B cell (primary cell): ENCODE data around the gene TMEM30A. TPM values are rescaled to one million over a fixed set of nuclear protein-coding genes. Genes with fewer than 3 reads are reported as not detected.

ENCODE experiments used
- ATAC-seq: fragments of 200-7000 bp; cut with Tn5 transposase; one replicate; pipeline ENCODE4 v1.10.0; 2021; ENCODE audit warnings: low read depth, mild to moderate bottlenecking, moderate number of reproducible peaks, moderate library complexity
- CTCF ChIA-PET: fragments of 350-600 bp; sonication (Branson Sonifier 250); formaldehyde crosslinking; loops from one replicate; lab custom pipeline; 2021; ENCODE audit warnings: antibody characterized with exemption, inconsistent platforms; lab: Charles Lee
- POLR2A ChIA-PET: fragments of 350-600 bp; sonication (Branson Sonifier 250); formaldehyde crosslinking; loops from one replicate; lab custom pipeline; 2021; ENCODE audit warnings: antibody characterized with exemption; lab: Charles Lee
- DNase-seq: peaks from one replicate; pipeline ENCODE4 v3.0.0; 2013
- H2AFZ ChIP-seq: 2 replicates; pipeline ENCODE4 v1.6.1; 2012; ENCODE audit warnings: mild to moderate bottlenecking, low read depth, low read length; ENCODE audit not compliant: insufficient read depth, poor library complexity, severe bottlenecking
- H3K27ac ChIP-seq, 2 donors: 1 replicate in 1 of 2; 2 replicates in 1 of 2; pipeline ENCODE4 v1.5.1; 2012 to 2013; ENCODE audit warnings: low read length in 2 of 2, mild to moderate bottlenecking in 2 of 2, moderate library complexity in 1 of 2
- H3K27me3 ChIP-seq, 4 experiments: fragments of 200-600 bp in 1 of 4; sonication (generic) in 1 of 4; replicated peaks in 1 of 4; 1 replicate in 2 of 4; 2 replicates in 2 of 4; pipeline versions ENCODE4 v1.6.1 to v1.7.0; 2013 to 2016; ENCODE audit warnings: low read length in 3 of 4, mild to moderate bottlenecking in 2 of 4, mixed read lengths in 1 of 4, moderate library complexity in 1 of 4; ENCODE audit not compliant: insufficient read depth in 4 of 4, control insufficient read depth in 3 of 4; ENCODE audit errors: control extremely low read depth in 1 of 4
- H3K36me3 ChIP-seq, 2 experiments: replicated peaks in 1 of 2; 1 replicate in 1 of 2; 2 replicates in 1 of 2; pipeline versions ENCODE4 v1.6.1 to v1.7.1; 2013; ENCODE audit warnings: low read length in 1 of 2; ENCODE audit not compliant: insufficient read depth in 2 of 2, control insufficient read depth in 1 of 2; ENCODE audit errors: control extremely low read depth in 1 of 2, extremely low read depth in 1 of 2
- H3K4me1 ChIP-seq, 2 donors: fragments of 200-600 bp in 1 of 2; sonication (generic) in 1 of 2; 1 replicate in 1 of 2; 2 replicates in 1 of 2; pipeline versions ENCODE4 v1.5.1 to v1.6.1; 2013 to 2017; ENCODE audit warnings: low read length in 2 of 2; ENCODE audit not compliant: control insufficient read depth in 2 of 2, insufficient read depth in 2 of 2
- H3K4me2 ChIP-seq: replicated peaks from 2 replicates; pipeline ENCODE3; 2012; ENCODE audit warnings: mild to moderate bottlenecking, low read depth, low read length; ENCODE audit not compliant: poor library complexity, severe bottlenecking
- H3K4me3 ChIP-seq, 5 experiments: fragments of 200-600 bp in 1 of 5; sonication (generic) in 1 of 5; 1 replicate in 3 of 5; 2 replicates in 2 of 5; pipeline versions ENCODE4 v1.5.1 to v1.7.0; 2011 to 2016; ENCODE audit warnings: low read length in 4 of 5, mild to moderate bottlenecking in 4 of 5, low read depth in 2 of 5, control low read depth in 1 of 5, moderate library complexity in 1 of 5; ENCODE audit not compliant: insufficient read depth in 1 of 5; ENCODE audit errors: control extremely low read depth in 1 of 5, extremely low read depth in 1 of 5
- H3K79me2 ChIP-seq: fragments of 200-600 bp; sonication (generic); one replicate; pipeline ENCODE4 v1.6.0; 2016; ENCODE audit warnings: low read length; ENCODE audit not compliant: control insufficient read depth, insufficient read depth
- H3K9ac ChIP-seq: fragments of 200-600 bp; sonication (generic); 2 replicates; pipeline ENCODE4 v1.6.1; 2017; ENCODE audit warnings: mild to moderate bottlenecking, low read length, moderate library complexity
- H3K9me3 ChIP-seq, 3 donors: one replicate each; pipeline versions ENCODE4 v1.6.1 to v1.7.1; 2013; ENCODE audit warnings: low read length in 2 of 3; ENCODE audit not compliant: control insufficient read depth in 2 of 3, insufficient read depth in 1 of 3; ENCODE audit errors: control extremely low read depth in 1 of 3
- H4K20me1 ChIP-seq: 2 replicates; pipeline ENCODE4 v1.6.0; 2012; ENCODE audit warnings: mild to moderate bottlenecking, low read length; ENCODE audit not compliant: insufficient read depth, control insufficient read depth, poor library complexity, severe bottlenecking
- H3K27ac Mint-ChIP-seq: one replicate; pipeline ENCODE4 v1.8.0; 2021; ENCODE audit warnings: mixed read lengths
- H3K27me3 Mint-ChIP-seq: one replicate; pipeline ENCODE4 v1.8.0; 2021; ENCODE audit warnings: mixed read lengths
- H3K4me1 Mint-ChIP-seq: one replicate; pipeline ENCODE4 v1.8.0; 2021; ENCODE audit warnings: mixed read lengths
- H3K4me3 Mint-ChIP-seq: one replicate; pipeline ENCODE4 v1.8.0; 2021; ENCODE audit warnings: mixed read lengths
- H3K9me3 Mint-ChIP-seq: one replicate; pipeline ENCODE4 v1.8.0; 2022; ENCODE audit warnings: mixed read lengths; ENCODE audit not compliant: insufficient read depth
- CTCF ChIP-seq: fragments of 200-600 bp; IDR thresholded peaks from one replicate; pipeline ENCODE4 v1.8.0; 2022; ENCODE audit warnings: antibody characterized with exemption, mild to moderate bottlenecking
- EZH2 ChIP-seq: IDR thresholded peaks from 2 replicates; pipeline ENCODE4 v1.6.1; 2012; ENCODE audit warnings: borderline replicate concordance, low read depth, mild to moderate bottlenecking, moderate library complexity, low read length; ENCODE audit not compliant: insufficient read depth, poor library complexity, severe bottlenecking
- WGBS: methylation state at CpG from one replicate; pipeline ENCODE4 v1.1.5; 2013; ENCODE audit warnings: missing lambda C conversion rate; ENCODE audit not compliant: insufficient coverage; 5-methylcytosine and 5-hydroxymethylcytosine counted together
- intact Hi-C: fragments of 100-400 bp; cut with micrococcal nuclease; formaldehyde crosslinking; loops from one replicate; pipeline ENCODE4 v1.10.0; 2022
- polyA plus RNA-seq: library from polyadenylated mRNA; depleted of rRNA; stranded (reverse); fragments of >200 nt; gene quantifications from 2 replicates; pipeline ENCODE4 v1.2.3, GENCODE V29; 2012
- total RNA-seq, 2 donors: library from RNA; stranded (reverse); fragments of 120-200 nt in 1 of 2; gene quantifications; 1 replicate in 1 of 2; 2 replicates in 1 of 2; pipeline versions ENCODE4 v1.2.3 to v1.2.4, GENCODE V29; 2013 to 2022

TMEM30A gene
- total and polyA plus RNA-seq, 2 donors (not counting 1 experiment from before 2014, with no cell fraction given) = 4.7 to 53.9 TPM

GRCh38 chr6:75296811-75297779 lies 12.5 kb upstream of the TMEM30A start:
- no peaks in the 10 kb centered on the region for H3K4me1 Mint-ChIP-seq
- H3K9me3 Mint-ChIP-seq = no peaks in the 10 kb centered on the region

More at GRCh38 chr6:75296811-75297779, 12.5 kb upstream of the TMEM30A start:
- DNase-seq (peak; percentile 68), ATAC-seq (peak; percentile 36)
- Histone ChIP-seq H4K20me1 (no peaks in the 10 kb centered on the region), H3K27me3 (no peaks in the 10 kb centered on the region), H3K9ac (no peak overlapping the region), H3K9me3 (no peaks in the 10 kb centered on the region), H3K79me2 (no peaks in the 10 kb centered on the region), H3K4me1 (no peaks in the 10 kb centered on the region), H3K4me3 (no peak overlapping the region), H3K27ac (no peak overlapping the region), H2AFZ (no peak overlapping the region), H3K36me3 (no peaks in the 10 kb centered on the region), H3K4me2 (no peak overlapping the region)
- CTCF ChIA-PET = interaction anchor here (0.6 to 1.4 kb wide), 13 partner anchors 8 to 1680 kb away, joined by 3 to 8 read pairs (median 4); partner anchors contain the start of gene TMEM30A
- WGBS = no CpG with 5 or more reads among the region's 3 CpGs
- TF ChIP-seq EZH2 (no peak), CTCF (peak; percentile 90)
- POLR2A ChIA-PET = no interaction called here
- intact Hi-C loops = loop anchor here (1.0 to 2.0 kb wide), 2 partner anchors 12 to 230 kb away; no protein-coding TSS in a partner anchor
- no peak overlapping the region for H3K4me3 Mint-ChIP-seq
- H3K27ac Mint-ChIP-seq = no peak overlapping the region
- no peaks in the 10 kb centered on the region for H3K27me3 Mint-ChIP-seq
